SK-N-SH treated with all-trans-retinoic acid at 6 μM for 48 hours (cell line): ENCODE measurements around the gene TMEM45B.

Experiments used
- PPARA ChIP-seq: fragments of 250-450 bp; sonication (Bioruptor Pico); IDR thresholded peaks from 2 replicates; pipeline ENCODE4 v1.5.0; 2020; ENCODE audit warnings: mild to moderate bottlenecking, borderline replicate concordance
- RARB ChIP-seq: fragments of 250-450 bp; sonication (Bioruptor Pico); IDR thresholded peaks from 2 replicates; pipeline ENCODE4 v1.8.0; 2021; ENCODE audit warnings: mild to moderate bottlenecking, moderate library complexity
- TOX ChIP-seq: fragments of 250-450 bp; sonication (Bioruptor Pico); IDR thresholded peaks from 2 replicates; pipeline ENCODE4 v1.8.0; 2021; ENCODE audit warnings: mild to moderate bottlenecking, moderate library complexity, borderline replicate concordance
- TSHZ2 ChIP-seq: fragments of 250-450 bp; sonication (Bioruptor Pico); IDR thresholded peaks from 2 replicates; pipeline ENCODE4 v1.5.0; 2020; ENCODE audit warnings: mild to moderate bottlenecking, moderate library complexity
- ZC3H10 ChIP-seq: fragments of 250-450 bp; sonication (Bioruptor Pico); IDR thresholded peaks from 2 replicates; pipeline ENCODE4 v1.5.1; 2021; ENCODE audit warnings: mild to moderate bottlenecking, moderate library complexity
- ZFP3 ChIP-seq: fragments of 250-450 bp; sonication (Bioruptor Pico); IDR thresholded peaks from 2 replicates; pipeline ENCODE4 v1.5.0; 2020; ENCODE audit warnings: mild to moderate bottlenecking, moderate library complexity
- ZFP30 ChIP-seq: fragments of 450-650 bp; formaldehyde crosslinking; IDR thresholded peaks from 2 replicates; pipeline ENCODE4 v1.5.0; 2022; ENCODE audit warnings: mild to moderate bottlenecking, moderate library complexity
- TF ChIP-seq, protein P1 (sequence below): fragments of 250-450 bp; sonication (Bioruptor Pico); IDR thresholded peaks from 2 replicates; pipeline ENCODE4 v1.5.1; 2021; ENCODE audit warnings: mild to moderate bottlenecking, moderate library complexity
- TF ChIP-seq, protein P2 (sequence below): fragments of 250-450 bp; sonication (Bioruptor Pico); IDR thresholded peaks from 2 replicates; pipeline ENCODE4 v1.8.0; 2021; ENCODE audit warnings: low read depth, mild to moderate bottlenecking, moderate library complexity, borderline replicate concordance

DNA sequence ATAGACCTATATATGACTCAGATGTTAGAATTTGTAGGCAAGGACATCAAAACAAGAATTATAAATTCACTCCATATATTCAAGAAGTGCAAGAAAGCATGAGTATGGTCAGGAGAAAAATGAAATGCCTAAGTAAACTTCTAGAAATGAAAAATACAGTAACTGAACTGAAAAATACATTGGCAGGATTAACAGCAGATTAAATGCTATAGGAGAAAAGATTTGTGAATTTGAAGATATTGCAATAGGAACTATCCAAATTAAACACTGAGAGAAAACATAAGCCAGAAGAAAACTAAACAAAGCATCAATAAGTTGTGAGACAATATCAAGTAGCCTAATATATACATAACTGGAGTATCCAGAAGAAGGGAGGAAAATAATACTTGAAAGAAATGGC, 46.6 kb upstream of the TMEM45B start:
- TF ChIP-seq, protein P1, sequence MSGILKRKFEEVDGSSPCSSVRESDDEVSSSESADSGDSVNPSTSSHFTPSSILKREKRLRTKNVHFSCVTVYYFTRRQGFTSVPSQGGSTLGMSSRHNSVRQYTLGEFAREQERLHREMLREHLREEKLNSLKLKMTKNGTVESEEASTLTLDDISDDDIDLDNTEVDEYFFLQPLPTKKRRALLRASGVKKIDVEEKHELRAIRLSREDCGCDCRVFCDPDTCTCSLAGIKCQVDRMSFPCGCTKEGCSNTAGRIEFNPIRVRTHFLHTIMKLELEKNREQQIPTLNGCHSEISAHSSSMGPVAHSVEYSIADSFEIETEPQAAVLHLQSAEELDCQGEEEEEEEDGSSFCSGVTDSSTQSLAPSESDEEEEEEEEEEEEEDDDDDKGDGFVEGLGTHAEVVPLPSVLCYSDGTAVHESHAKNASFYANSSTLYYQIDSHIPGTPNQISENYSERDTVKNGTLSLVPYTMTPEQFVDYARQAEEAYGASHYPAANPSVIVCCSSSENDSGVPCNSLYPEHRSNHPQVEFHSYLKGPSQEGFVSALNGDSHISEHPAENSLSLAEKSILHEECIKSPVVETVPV (CRISPR knock-in tag), result no peak
- TF ChIP-seq, protein P2, sequence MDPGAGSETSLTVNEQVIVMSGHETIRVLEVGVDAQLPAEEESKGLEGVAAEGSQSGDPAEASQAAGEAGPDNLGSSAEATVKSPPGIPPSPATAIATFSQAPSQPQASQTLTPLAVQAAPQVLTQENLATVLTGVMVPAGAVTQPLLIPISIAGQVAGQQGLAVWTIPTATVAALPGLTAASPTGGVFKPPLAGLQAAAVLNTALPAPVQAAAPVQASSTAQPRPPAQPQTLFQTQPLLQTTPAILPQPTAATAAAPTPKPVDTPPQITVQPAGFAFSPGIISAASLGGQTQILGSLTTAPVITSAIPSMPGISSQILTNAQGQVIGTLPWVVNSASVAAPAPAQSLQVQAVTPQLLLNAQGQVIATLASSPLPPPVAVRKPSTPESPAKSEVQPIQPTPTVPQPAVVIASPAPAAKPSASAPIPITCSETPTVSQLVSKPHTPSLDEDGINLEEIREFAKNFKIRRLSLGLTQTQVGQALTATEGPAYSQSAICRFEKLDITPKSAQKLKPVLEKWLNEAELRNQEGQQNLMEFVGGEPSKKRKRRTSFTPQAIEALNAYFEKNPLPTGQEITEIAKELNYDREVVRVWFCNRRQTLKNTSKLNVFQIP, result no peak
- TF ChIP-seq TOX (CRISPR knock-in tag) (no peak), ZC3H10 (CRISPR knock-in tag) (no peak), TSHZ2 (no peak), ZFP30 (CRISPR knock-in tag) (peak; percentile 91), ZFP3 (no peak), RARB (no peak), PPARA (CRISPR knock-in tag) (no peak)
